HUDEP-2 (cell line): Measurements from ENCODE around the gene PLXND1.
"Not testable (repeated sequence)": the region's sequence is repeated elsewhere in the genome, so short reads cannot be mapped to it uniquely, and the experiment has no call there.

Experiments used
- DNase-seq, 76 experiments: peaks; one replicate each; lab custom pipeline; 2025; ENCODE audit not compliant: unreplicated experiment in 76 of 76; lab: John Stamatoyannopoulos, UW

Gene PLXND1

DNA sequence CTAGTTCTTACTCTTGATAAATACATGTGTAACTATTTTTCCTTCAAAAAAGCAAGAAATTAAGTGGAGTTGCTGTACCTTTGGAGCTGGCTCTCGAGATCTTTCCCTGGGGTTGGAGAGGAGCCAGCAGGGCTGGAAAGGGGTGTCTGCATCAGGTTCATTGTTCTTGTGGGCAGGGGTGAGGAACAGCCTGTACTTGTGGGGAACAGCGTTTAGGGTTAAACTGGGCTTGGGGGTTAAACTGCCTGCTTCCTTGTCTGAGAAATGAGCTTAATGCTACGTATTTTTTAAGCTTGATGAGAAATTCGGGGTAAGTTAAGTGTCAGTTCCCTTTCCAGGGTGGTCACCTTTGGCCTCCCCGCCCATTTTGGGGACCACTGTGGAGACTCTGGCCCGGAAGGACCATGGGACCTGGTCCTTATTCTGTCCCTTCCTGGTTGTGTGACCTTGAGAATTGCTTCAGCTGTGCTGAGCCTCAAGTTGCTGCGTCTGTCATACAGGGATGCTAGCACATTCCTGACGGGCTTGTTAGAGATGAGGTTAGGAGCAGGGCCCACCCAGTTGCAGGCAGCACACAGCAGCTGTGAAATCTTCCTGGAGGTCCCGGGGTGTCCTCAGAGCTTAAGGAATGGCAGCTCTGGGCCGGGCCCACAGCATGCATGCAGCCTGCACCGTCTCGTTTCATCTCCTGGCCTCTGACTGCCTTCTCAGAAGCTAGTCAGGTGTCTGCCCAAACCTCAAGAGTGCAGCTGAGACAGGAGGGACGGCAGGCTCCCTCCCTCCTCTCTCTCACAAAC lies 51.9 kb downstream of the PLXND1 start:
- peak in 1 of 76 experiments; percentile 8 for DNase-seq

DNA sequence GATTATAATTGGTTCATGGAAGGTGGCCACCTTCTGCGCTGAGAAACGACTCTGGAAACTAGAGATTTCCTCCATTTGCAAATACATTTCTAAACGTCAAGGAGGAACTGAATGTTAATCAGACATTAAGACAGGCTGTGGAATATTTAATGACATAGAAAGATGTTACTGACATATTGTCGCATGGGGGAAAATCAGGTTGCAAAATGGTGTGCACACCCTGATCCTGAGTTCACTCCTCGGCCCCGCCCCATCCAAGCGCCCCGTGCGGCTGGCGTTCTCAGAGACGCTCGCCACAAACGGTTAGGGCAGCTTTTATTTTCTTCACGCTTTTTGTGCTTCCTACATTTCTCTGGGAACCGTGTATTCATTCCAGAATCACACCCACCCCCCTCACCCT lies 52.8 kb downstream of the PLXND1 start:
- no peak for DNase-seq

DNA sequence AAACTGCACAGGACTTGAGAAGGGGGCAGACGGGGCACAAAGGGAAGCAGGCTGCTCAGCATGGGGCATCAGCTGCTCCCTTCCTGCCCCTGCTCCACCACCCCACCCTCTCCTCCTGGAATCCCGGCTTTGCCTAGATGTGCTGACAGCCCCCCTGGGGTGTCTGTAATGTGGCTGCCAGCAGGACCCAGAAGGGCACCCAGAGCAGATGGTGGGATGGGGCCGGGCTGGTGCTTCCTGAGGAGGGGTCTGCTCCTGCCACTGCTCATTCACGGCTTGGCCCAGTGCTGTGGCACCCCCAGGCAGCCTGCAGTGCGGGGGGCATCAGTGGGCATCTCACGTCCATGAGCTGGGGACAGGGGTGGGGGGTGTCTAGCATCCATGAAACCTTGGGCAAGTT lies 53.3 kb downstream of the PLXND1 start:
- peak in 1 of 76 experiments; percentile 10 for DNase-seq

DNA sequence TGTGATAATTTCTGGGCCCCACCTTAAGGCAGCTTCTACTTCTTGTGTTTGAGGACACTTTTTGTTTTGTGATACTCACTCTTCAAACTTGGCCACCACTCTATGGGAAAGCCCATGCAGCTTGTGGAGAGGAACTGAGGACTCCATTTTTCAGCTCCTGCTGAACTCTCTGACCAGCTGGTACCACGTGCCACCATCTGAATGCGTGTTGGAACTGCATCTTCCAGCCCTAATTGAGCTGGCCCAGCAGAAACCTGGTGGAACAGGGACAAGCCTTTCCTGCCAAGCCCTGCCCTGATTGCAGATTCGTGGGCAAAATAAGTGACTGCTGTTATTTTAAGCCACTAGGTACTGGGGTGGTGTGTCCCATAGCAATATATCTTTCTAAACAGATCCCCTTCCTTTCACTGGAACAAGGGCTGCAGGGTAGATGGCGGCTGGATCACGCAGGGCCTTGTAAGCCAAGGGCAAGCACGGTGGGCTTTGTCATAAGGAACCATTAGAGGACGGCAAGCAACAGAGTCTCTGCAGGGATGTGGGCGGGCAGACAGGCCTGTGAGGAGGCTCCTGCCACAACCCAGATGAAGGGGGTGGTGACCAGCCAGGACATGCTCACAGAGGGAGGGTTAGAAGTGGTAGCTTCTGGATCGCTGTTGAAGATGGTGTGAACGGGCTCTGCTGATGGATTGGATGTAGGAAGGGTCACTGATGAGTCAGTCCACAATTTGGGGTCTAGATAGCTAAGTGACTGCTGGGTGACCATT lies 54.0 kb downstream of the PLXND1 start:
- DNase-seq, result no peak

DNA sequence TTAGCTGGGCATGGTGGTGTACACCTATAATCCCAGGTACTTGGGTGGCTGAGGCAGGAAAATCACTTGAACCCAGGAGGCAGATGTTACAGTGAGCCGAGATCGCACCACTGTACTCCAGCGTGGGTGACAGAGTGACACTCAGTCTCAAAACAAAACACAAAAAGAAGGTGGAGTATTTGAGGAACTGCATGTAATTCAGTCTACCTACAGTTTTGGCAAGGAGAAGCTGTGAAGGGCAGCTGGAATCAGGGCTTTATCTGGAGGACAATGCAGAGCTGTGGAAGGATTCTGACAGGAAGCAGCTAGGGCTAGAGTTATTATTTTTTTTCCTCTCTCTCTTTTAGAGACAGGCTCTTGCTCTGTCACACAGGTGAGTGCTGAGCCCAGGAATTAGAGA lies 56.7 kb downstream of the PLXND1 start:
- DNase-seq, result no peak

DNA sequence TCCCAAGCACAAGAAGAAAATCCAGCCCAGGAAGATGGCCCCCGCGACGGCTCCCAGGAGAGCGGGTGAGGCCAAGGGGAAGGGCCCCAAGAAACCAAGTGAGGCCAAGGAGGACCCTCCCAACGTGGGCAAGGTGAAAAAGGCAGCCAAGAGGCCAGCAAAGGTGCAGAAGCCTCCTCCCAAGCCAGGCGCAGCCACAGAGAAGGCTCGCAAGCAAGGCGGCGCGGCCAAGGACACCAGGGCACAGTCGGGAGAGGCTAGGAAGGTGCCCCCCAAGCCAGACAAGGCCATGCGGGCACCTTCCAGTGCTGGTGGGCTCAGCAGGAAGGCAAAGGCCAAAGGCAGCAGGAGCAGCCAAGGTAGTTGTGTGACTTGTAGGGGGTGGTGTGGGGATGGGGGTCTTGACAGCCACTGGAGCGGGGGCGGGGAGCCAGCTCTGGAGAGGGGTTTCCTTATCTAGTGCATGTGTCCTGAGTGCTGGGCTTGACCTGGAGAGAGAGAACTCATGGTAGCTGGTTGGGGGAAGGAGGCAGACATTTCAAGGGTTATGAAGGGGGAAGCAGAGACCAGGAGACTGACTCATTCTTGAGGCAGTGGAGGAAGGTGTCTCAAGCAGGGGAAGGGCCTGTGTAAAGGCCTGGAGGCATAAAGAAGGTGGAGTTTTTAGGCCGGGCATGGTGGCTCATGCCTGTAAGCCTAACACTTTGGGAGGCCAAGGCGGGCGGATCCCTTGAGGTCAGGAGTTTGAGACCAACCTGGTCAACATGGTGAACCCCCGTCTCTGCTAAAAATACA lies 57.3 kb downstream of the PLXND1 start:
- DNase-seq, result no peak

DNA sequence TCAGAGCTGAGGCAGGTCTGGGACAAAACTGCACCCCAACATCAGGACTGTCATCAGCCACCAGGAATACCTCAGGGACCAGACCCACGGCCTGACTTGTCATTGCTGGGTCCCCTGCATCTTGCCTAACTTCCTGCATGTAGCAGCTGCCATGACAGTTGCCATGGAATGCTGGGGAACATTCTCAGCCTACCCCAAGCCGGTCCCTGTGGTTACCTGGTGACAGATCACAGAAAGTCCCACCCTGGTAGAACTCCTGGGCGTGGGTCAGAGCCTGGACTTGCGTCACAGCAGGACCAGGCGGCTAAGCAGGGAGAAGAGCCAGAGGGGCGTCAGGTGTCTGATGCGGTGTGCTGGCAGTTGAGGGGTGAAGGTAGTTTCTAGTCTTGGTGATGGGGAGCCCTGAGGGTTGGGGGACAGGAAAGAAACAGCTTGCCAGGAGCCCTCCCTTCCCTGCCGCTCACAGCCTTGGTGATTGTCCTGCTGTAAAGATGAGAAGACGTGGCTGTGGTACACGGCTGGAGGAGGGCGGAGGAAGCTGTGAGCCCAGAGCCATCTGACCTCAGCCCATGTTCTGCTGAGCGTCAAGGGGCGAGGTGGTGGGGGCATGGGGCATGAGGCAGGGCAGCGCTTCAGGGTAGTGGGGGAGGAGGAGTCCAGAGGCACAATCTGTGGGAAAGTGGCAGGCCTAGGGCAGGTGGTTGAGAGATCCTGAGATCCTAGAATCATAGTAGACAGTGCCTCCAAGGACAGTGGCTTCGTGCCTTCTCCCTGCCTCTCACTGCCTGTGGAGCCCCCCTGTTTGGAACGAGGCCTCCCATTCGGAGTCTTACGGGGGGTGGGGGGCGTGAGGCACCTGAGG lies 58.1 kb downstream of the PLXND1 start:
- no peak for DNase-seq

DNA sequence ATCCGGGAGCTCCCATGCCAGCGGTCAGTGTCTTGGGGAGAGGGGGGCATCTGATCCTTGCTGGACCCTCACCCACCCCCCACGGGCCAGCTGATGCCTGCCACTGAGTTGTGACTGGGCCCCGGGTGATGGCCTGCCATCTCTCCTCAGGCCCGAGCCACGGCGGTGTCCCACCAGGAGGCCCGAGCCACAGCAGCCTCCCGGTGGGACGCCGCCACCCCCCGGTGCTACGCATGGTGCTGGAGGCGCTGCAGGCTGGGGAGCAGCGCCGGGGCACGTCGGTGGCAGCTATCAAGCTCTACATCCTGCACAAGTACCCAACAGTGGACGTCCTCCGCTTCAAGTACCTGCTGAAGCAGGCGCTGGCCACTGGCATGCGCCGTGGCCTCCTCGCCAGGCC lies 59.2 kb downstream of the PLXND1 start:
- no peak for DNase-seq

DNA sequence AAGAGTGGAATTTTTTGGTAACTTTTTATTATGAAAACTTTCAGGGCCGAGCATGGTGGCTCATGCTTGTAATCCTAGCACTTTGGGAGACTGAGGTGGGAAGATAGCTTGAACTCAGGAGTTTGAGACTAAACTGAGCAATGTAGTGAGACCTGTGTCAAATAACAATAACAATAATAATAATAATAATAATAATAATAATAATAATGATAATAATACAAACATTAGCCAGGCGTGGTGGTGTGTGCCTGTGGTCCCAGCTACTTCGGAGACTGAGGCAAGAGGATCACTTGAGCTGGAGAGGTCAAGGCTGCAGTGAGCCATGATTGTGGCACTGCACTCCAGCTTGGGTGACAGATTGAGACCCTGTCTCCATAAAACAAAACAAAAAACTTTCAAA lies 60.5 kb downstream of the PLXND1 start:
- DNase-seq, result not testable (repeated sequence)

DNA sequence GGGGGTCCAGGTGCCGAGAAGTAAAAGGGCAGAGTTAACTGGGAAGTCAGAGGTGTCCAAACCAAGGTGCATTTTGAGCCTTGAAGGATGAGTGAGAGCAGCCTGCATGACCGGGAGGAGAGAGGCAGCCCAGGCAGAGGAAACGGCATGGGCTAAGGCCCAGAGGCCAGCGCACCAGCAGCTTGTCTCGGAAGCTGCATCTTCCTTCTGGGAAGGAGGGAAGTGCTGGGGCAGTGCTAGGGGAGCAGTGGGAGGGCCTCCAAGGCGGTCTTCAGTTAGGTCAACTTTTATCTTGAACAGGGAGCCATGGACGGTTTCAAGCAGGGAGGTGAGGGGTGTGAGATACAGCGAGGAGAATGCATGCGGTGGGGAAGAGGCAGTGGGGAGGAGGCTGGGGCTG lies 62.5 kb downstream of the PLXND1 start:
- no peak for DNase-seq

DNA sequence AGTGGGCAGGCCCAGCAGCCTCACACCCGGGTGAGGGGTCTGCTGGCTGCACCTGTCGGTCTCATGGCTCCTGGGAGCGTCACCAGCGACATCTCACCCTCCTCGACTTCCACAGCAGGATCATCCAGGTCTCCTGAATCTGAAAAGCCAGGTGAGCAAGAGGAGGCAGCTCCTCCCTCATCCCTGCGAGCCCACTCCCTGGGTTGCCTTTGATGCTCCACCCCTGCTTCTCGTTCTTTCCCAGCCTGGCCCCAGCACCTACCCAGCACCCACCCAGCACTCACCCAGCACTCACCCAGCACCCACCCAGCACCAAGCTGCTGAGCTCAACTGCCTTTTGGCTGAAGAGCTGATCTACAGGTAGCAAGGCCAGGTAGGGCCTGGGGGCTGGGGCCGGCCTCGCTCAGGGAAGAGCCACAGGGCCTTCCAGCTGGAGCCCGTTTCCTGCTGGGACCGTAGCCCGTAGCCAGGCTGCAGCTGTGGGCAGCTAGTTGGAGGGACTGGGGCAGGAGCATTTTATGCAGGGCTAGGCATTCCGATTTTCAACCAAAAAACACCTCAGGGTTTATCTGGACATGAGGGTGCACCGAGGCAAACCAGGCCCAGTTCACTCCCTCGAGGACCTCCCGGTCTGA lies 63.2 kb downstream of the PLXND1 start, which contains the start of gene H1-8:
H1-8 (plus strand) TSS at position 20 of the 635 bp plus-strand sequence; CDS start at position 64, 44 bp downstream.
- DNase-seq, result no peak

DNA sequence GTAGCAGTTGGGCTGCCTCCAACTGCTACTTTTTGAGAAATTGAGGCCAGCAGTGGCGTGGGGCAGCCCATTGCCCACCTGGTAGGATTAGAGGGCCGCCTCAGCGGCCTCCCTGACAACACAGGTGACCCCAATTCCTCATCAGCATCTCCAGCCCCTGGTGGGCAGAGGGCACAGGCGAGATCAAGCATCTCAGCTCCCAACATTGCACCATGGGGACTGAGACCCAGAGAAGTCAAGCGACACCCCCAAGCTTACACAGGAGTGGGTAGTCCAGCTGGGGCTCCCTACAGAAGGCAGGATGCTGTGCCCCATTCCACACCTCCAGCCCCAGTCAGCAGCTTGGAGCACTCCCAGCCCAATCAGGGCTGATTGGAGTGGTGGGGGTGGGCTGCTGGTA lies 63.7 kb downstream of the PLXND1 start:
- no peak for DNase-seq

DNA sequence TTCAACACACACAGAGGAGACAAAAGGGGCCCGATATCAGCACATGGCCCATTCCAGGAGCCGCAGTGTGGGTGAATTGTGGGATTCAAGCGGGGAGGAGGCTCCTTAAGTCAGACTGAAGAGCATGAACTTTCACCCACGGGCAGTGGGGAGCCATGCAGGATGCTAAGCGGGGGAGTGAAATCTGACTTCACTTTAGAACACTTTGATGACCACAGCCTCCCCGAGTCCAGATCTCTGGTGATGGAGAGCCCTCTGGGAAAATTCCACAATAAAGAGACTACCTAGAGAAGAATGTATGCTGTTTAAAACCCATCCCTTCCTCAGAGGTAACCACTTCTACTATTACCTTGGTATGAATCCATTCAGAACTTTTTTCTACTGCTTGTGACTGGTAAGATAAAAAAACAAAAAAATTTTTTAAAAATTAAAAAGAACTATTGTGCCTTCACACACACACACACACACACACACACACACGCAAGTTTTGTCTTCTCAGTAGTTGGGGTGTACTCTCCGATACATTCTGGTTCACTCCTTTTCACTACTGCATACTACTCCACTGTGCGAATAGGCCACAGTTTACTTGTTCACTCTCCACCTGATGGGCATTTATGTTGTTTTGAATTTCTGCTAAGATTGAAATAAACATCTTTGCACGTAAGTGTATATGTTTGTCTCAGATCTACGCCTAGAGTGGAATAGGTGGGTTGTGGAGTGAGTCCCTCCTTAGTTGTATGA lies 65.5 kb downstream of the PLXND1 start:
- DNase-seq, result no peak

DNA sequence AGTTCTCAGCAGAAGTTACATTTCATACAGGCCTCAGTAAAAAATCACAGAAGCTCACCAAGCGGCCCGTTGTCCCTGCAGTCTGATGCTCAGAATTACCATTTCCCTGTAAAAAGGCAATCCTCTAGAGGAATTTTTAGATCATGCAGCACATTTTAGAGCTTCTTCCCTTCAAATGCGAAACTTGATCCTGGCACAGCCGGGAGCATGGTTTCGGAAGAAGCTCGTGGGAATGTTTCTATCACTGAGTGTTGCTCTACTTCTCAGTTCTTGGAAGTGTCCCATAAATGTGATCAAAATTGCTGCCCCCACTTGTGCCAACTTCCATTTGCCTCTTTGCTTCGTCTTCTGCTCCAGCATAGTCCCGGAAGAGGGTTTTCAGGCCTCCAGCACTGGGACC lies 67.3 kb downstream of the PLXND1 start:
- DNase-seq, result no peak

DNA sequence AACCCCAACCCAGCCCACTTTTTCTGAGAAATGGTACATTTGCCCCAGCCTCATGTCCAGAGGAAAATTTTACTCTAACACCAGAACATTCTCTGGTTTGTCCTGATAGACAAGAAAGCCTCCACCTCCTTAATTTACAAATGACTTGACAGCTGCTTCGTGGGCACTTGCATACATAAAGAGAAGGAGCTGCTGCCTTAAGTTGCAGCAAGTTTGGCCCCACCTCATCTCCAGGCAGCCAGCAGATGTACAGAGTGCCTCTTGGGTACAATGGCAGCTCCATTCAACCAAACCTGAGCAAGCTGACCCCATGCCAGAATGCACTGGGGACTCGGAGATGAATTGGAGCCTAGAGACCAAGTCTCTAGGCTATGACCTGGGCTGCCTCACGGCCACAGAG lies 69.7 kb downstream of the PLXND1 start:
- DNase-seq, result no peak

DNA sequence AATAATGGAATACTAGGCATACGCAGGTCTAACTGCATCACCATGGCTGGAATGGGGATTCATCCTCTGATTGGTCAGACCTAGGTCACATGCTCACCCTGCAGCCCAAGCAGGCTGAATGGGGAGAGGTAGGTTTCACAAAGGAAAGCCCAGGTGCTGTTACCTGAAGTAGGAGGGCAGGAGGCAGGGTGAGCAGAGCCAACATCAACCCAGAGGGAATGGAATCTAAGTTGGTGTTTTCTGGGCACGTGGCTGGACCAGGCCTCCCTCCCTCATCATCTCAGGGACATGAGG lies 70.2 kb downstream of the PLXND1 start:
- no peak for DNase-seq

DNA sequence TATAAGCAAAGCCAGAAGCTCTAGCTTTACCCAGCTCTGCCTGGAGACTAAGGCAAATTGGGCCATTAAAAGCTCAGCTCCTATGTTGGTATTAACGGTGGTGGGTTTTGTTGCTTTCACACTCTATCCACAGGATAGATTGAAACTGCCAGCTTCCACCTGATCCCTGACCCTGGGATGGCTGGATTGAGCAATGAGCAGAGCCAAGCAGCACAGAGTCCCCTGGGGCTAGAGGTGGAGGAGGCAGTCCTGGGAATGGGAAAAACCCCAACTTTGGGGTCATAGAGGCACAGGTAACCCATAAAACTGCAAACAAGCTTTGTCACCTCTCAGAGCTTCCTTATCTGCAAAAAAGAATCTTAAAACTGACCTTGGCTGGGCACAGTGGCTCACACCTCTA lies 71.4 kb downstream of the PLXND1 start:
- DNase-seq, result no peak

DNA sequence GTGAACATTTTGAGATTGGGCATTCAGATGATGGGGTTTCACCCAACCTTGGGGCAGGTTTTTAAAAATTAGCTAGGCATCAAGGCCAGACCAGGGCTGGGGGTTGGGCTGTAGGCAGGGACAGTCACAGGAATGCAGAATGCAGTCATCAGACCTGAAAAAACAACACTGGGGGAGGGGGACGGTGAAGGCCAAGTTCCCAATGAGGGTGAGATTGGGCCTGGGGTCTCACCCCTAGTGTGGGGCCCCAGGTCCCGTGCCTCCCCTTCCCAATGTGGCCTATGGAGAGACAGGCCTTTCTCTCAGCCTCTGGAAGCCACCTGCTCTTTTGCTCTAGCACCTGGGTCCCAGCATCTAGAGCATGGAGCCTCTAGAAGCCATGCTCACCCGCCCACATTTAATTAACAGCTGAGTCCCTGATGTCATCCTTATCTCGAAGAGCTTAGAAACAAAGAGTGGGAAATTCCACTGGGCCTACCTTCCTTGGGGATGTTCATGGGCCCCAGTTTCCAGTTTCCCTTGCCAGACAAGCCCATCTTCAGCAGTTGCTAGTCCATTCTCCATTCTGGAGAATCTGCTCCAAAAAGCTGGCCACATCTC lies 71.9 kb downstream of the PLXND1 start:
- no peak for DNase-seq

DNA sequence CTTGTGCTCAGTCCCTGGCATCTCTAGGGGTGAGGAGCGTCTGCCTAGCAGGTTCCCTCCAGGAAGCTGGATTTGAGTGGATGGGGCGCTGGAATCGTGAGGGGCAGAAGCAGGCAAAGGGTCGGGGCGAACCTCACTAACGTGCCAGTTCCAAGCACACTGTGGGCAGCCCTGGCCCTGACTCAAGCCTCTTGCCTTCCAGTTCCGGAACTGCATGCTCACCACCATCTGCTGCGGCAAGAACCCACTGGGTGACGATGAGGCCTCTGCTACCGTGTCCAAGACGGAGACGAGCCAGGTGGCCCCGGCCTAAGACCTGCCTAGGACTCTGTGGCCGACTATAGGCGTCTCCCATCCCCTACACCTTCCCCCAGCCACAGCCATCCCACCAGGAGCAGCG lies 73.1 kb downstream of the PLXND1 start:
- DNase-seq, result no peak
